Activated CD4-positive, alpha-beta memory T cell treated with anti-CD3 and anti-CD28 coated beads, Interleukin-2, amount 10 ng/mL, durations not matched to agents 7 days and 5 days (primary cell): Measurements from ENCODE around the gene RANBP3. TPM values are rescaled to one million over a fixed set of nuclear protein-coding genes. Genes with fewer than 3 reads are reported as not detected.

Source experiments
- CTCF ChIA-PET: fragments of 350-600 bp; sonication (Branson Sonifier 250); formaldehyde crosslinking; loops from one replicate; lab custom pipeline; 2021; ENCODE audit warnings: antibody characterized with exemption, inconsistent platforms; lab: Charles Lee
- POLR2A ChIA-PET: fragments of 350-600 bp; sonication (Branson Sonifier 250); formaldehyde crosslinking; loops from one replicate; lab custom pipeline; 2021; ENCODE audit warnings: antibody characterized with exemption; lab: Charles Lee
- DNase-seq: peaks from one replicate; pipeline ENCODE4 v3.0.0-alpha.2; 2020
- H3K27ac Mint-ChIP-seq: one replicate; pipeline ENCODE4 v1.8.0; 2021; ENCODE audit warnings: mild to moderate bottlenecking, mixed read lengths
- H3K27me3 Mint-ChIP-seq: one replicate; pipeline ENCODE4 v1.8.0; 2021; ENCODE audit warnings: mixed read lengths
- H3K36me3 Mint-ChIP-seq: one replicate; pipeline ENCODE4 v1.8.0; 2021; ENCODE audit warnings: low read depth, mixed read lengths
- H3K4me1 Mint-ChIP-seq: one replicate; pipeline ENCODE4 v1.8.0; 2021; ENCODE audit warnings: mixed read lengths
- H3K4me3 Mint-ChIP-seq: one replicate; pipeline ENCODE4 v1.8.0; 2021; ENCODE audit warnings: mild to moderate bottlenecking, mixed read lengths
- H3K9me3 Mint-ChIP-seq: one replicate; pipeline ENCODE4 v1.8.0; 2021; ENCODE audit warnings: mixed read lengths
- total RNA-seq, 2 experiments: library from RNA; stranded (reverse); gene quantifications; one replicate each; pipeline ENCODE4 v1.2.3, GENCODE V29; 2021

The RANBP3 gene
- total RNA-seq, 2 experiments from 2014 or later: 78.1 to 85.1 TPM

DNA sequence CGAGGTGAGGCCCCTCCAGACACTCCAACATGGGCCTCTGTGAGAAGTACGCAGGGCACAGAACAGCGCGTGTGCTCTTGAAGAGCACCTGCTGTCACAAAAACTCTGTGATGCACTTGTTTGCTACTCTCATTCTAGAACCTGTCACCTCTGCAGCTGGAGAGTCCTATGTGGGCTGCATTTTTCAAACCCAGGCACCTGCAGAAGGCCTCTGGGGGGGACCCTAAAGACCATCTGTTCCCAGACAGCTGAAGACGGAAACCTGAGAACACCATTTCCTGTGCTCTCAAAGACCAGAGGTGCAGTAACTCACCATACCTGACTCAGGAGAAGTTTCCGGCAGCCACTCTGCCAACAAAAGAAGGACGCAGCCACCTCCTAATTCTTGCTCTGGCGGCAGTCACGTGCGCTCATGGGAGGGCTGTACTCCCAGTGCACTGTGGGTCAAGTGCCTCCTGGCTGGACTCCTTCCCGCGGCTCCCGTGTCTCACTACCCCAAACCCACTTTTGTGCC is 28.1 kb downstream of the RANBP3 start:
- no peaks in the 10 kb centered on the region for H3K9me3 Mint-ChIP-seq
- ChIA-PET POLR2A (interaction anchor here (0.6 to 4.9 kb wide), 4 partner anchors 8 to 115 kb away, joined by 3 to 25 read pairs (median 4); partner anchors contain the start of gene RANBP3), CTCF (interaction anchor here (1.0 to 2.1 kb wide), 4 partner anchors 13 to 146 kb away, joined by 3 to 9 read pairs (median 4); partner anchors contain the start of gene RANBP3)
- H3K36me3 Mint-ChIP-seq: peaks cover 52% of the 10 kb centered on the region
- peak overlapping the region; percentile 91 for H3K27ac Mint-ChIP-seq
- H3K27me3 Mint-ChIP-seq: no peaks in the 10 kb centered on the region
- H3K4me3 Mint-ChIP-seq: peak overlapping the region; percentile 6
- H3K4me1 Mint-ChIP-seq: peaks cover 76% of the 10 kb centered on the region
- DNase-seq: peak; percentile 49

DNA sequence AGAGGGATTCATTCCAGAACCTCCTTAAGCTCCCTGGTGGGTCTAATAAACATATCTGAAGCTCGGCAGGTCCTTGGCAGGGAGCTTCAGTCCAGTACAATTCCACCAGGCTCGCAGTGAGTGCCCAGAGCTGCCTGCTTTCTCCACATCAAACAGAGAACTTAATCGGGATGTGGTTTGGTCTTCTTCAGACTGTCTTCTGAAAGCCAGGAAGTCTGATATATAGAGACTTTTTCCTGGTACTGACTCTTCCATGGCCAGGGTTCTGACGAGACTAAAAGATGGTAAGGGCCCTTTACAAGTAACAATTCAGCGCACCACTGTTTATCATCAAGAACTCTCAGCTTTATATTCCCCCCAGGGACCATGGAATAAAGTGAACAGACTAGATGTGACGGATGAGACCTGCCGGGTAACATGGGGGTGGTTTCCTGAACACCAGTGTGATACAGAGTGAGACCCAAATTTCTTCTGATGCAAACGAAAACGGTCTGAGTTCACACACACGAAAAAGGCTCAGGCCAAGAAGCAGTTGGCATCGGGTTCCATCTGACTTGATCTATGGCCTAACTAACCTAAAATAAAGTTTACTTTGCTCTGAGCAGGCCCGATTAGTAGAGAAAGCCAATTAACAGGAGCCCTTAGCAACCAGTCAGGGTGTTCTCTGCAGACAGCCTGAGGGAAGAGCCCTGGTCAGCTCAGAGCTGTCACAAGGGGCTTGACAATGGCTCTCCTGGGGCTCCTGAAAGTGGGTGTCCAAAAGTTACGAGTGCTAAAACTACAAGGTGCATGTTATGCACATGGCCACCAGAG is 29.0 kb downstream of the RANBP3 start:
- no peaks in the 10 kb centered on the region for H3K9me3 Mint-ChIP-seq
- ChIA-PET CTCF (interaction anchor here (1.0 to 2.1 kb wide), 4 partner anchors 13 to 145 kb away, joined by 3 to 9 read pairs (median 4); partner anchors contain the start of gene RANBP3), POLR2A (interaction anchor here (0.6 to 2.2 kb wide), 7 partner anchors 9 to 120 kb away, joined by 3 to 7 read pairs (median 3); partner anchors contain the start of genes NDUFA11 and RANBP3)

DNA sequence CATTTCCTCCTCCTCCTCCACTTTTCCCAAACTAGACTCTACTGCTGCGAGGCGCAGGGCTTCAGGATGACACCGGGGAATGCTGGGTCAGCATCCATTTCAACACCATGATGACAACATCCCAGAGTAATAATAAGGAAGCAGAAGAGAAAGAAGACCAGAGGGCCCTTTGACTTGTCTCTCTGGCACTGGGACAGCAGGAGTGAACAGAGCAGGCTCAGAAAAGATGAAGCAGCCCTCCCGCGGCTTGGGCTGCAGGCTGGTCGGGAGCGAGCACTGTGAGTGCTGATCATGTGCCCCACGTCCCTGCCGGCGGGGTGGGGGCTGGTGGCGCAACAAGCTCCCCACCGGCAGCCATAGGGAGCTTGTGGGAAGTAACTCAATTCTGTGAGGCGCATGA is 30.5 kb downstream of the RANBP3 start:
- H3K9me3 Mint-ChIP-seq: no peaks in the 10 kb centered on the region
- H3K4me3 Mint-ChIP-seq: no peak overlapping the region
- no peaks in the 10 kb centered on the region for H3K27me3 Mint-ChIP-seq
- ChIA-PET POLR2A (interaction anchor here (2.2 kb wide), 1 partner anchor 44 kb away, joined by 7 read pairs; the partner anchor contains the start of gene NDUFA11), CTCF (interaction anchor here (0.7 to 2.1 kb wide), 3 partner anchors 11 to 40 kb away, joined by 3 to 9 read pairs (median 4); no protein-coding TSS in a partner anchor)
- DNase-seq: no peak
- H3K4me1 Mint-ChIP-seq: peaks cover 52% of the 10 kb centered on the region
- peak overlapping the region; percentile 91 for H3K27ac Mint-ChIP-seq
- H3K36me3 Mint-ChIP-seq: peaks cover 42% of the 10 kb centered on the region

More for the DNA sequence above, 29.0 kb downstream of the RANBP3 start:
- H3K27me3 Mint-ChIP-seq: no peaks in the 10 kb centered on the region
- H3K27ac Mint-ChIP-seq: peak overlapping the region; percentile 91
- H3K36me3 Mint-ChIP-seq: peaks cover 52% of the 10 kb centered on the region
- peaks cover 67% of the 10 kb centered on the region for H3K4me1 Mint-ChIP-seq
- H3K4me3 Mint-ChIP-seq: no peak overlapping the region
- no peak for DNase-seq

DNA sequence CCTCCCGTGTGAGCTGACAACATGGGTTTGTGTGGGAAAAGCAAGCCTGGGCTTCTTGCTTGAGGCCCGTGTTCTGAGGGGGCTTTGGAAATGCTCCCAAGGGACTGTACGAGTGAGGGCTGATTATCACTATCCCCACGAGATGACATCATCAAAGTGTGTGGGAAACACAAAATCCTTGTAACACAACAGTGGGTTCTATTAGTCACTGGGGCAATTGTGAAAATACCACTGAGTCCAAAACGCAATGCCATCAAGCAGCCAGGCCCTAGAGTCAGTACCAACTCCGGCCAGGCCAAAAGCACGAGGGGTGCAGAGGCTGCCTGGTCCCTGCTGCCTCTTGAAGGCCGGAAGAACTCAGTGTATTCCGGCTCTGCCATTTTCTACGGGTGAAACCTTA is 34.3 kb downstream of the RANBP3 start:
- H3K4me3 Mint-ChIP-seq: no peak overlapping the region
- H3K27me3 Mint-ChIP-seq: no peaks in the 10 kb centered on the region
- H3K9me3 Mint-ChIP-seq: no peaks in the 10 kb centered on the region
- H3K4me1 Mint-ChIP-seq: peaks cover 14% of the 10 kb centered on the region
- ChIA-PET POLR2A (no interaction called here), CTCF (no interaction called here)
- peaks cover 30% of the 10 kb centered on the region for H3K36me3 Mint-ChIP-seq
- no peak overlapping the region for H3K27ac Mint-ChIP-seq
- DNase-seq: no peak

DNA sequence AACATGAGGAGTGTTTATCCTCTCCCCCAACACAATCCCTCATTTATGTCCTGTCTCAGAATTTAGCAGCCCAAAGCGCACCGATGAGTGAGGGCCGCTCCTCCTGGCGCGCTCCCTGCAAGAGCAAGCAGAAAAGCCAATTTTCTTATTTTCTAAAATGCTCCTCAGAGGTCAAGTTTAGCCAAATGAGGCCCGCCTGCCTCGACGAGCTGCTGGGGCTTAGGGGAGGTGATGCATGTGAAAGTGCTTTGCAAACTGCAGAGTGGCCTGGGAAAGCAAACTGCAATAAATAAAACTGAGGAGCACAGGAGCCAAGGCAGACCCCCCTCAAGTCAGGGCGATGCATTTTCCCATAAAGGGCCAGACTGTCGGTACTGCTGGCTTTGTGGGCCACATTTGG is 34.9 kb downstream of the RANBP3 start:
- peaks cover 10% of the 10 kb centered on the region for H3K4me1 Mint-ChIP-seq
- no peak overlapping the region for H3K27ac Mint-ChIP-seq
- no peaks in the 10 kb centered on the region for H3K27me3 Mint-ChIP-seq
- H3K9me3 Mint-ChIP-seq: no peaks in the 10 kb centered on the region
- ChIA-PET CTCF (interaction anchor here (1.2 kb wide), 1 partner anchor 139 kb away, joined by 3 read pairs; no protein-coding TSS in a partner anchor), POLR2A (no interaction called here)
- DNase-seq: no peak
- no peak overlapping the region for H3K4me3 Mint-ChIP-seq
- H3K36me3 Mint-ChIP-seq: peaks cover 27% of the 10 kb centered on the region

DNA sequence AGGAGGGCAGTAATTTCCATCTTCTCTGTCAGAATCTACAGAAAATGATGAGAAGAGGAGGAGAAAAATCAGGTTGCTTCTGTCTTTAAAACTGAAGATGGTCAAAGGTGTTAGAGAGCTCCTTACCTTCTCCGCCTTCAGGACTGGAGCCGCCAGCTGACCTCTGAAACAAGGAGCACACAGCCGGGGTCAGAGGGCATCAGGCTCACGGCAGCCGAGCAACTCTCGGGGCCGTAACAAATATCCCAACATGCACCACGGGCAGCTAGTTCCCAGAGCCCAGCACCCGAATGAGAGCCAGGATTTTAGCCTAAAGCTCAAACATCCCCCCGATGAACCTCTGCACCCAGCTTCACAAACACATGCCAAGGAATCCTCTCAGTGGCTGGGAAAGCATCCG is 36.3 kb downstream of the RANBP3 start:
- Mint-ChIP-seq H3K9me3 (no peaks in the 10 kb centered on the region), H3K4me1 (peaks cover 2% of the 10 kb centered on the region), H3K36me3 (peaks cover 29% of the 10 kb centered on the region), H3K27me3 (no peaks in the 10 kb centered on the region), H3K4me3 (no peak overlapping the region), H3K27ac (no peak overlapping the region)
- ChIA-PET POLR2A (no interaction called here), CTCF (no interaction called here)
- no peak for DNase-seq

DNA sequence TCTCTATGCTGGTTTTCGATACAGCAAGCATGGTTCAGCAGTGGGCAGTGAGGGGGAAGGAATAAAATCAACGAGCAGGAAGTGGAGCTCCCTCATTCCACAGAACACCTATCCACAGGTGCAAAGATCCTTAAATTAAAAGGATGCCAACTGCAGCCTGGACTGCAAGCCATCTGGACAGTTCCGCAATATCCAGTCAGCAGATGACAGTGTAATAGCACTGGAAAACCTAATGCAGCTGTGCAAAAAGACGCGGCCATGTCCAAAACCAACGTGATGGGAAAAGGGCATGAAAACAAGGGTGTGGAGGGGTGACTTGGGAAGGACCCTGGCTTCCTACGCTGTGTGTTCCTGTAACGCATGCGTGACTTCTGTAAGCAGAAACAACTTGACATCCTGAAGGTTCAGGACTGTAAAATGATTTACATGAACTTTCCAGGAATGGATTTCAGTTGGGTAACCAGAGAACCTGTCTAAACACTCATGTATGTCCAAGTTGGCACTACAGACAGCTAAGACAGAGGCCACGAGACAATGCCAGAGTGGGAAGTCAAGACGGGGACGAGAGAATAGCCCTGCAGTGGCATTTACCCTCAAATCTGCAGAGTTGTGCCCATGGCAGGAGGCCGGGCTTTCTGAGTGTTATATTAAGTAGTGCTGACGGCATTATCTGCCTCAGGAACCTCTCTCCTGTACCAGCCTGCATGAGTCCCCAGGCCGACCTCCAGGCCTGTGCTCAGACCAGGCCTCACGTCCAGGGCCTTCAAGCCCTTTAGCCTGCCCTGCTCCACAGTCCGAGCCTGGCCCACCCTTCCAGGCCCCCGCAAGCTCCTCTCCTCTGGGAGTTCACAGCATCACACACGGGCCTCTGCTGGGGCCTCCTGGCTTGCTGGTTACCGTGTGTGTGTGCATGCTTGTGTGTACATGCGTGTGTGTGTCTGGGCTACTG is 37.4 kb downstream of the RANBP3 start:
- CTCF ChIA-PET: no interaction called here
- Mint-ChIP-seq H3K9me3 (no peaks in the 10 kb centered on the region), H3K36me3 (peaks cover 30% of the 10 kb centered on the region), H3K4me3 (no peak overlapping the region), H3K4me1 (peaks cover 2% of the 10 kb centered on the region), H3K27me3 (no peaks in the 10 kb centered on the region), H3K27ac (no peak overlapping the region)
- no peak for DNase-seq
- POLR2A ChIA-PET: no interaction called here

DNA sequence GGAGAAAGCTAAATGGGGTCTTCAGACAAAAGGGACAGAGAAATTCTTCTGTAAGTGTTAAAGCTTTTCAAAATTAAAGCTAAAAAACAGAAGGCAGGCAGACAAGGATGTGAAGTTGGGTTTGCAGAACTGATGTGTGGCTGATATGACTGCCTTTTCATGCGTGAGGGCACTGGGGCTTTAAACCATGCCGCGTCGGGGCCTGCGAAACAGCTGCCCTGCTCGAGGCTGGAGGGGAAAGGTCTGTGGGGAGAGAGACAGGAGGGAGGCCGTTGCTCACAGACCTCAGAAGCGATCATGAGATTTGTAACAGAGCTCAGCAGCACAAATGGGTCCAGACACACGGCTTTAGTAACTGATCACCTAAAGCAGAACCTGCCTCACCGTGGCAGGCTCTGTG is 40.4 kb downstream of the RANBP3 start:
- no peaks in the 10 kb centered on the region for H3K4me1 Mint-ChIP-seq
- POLR2A ChIA-PET: no interaction called here
- no peaks in the 10 kb centered on the region for H3K27me3 Mint-ChIP-seq
- H3K9me3 Mint-ChIP-seq: no peaks in the 10 kb centered on the region
- H3K27ac Mint-ChIP-seq: no peak overlapping the region
- no peak overlapping the region for H3K4me3 Mint-ChIP-seq
- no peak for DNase-seq
- H3K36me3 Mint-ChIP-seq: peaks cover 33% of the 10 kb centered on the region
- CTCF ChIA-PET: interaction anchor here (1.3 to 1.5 kb wide), 2 partner anchors 10 to 30 kb away, joined by 4 read pairs; no protein-coding TSS in a partner anchor

DNA sequence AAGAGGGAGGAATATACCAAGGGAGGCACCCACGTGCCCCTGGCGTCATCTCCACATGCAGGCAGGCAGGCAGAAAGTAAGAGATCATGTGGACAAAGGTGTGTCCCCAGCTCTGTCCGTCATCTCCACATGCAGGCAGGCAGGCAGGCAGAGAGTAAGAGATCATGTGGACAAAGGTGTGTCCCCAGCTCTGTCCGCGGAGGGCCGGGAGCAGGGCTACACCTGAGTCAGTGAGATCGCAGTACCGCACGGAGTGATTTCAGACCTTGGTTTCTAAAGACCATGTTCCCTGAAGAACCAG is 41.7 kb downstream of the RANBP3 start:
- Mint-ChIP-seq H3K4me3 (no peak overlapping the region), H3K27me3 (no peaks in the 10 kb centered on the region), H3K36me3 (peaks cover 31% of the 10 kb centered on the region), H3K4me1 (no peaks in the 10 kb centered on the region), H3K9me3 (no peaks in the 10 kb centered on the region), H3K27ac (no peak overlapping the region)
- CTCF ChIA-PET: interaction anchor here (1.0 to 1.3 kb wide), 2 partner anchors 11 to 32 kb away, joined by 3 to 4 read pairs; no protein-coding TSS in a partner anchor
- POLR2A ChIA-PET: no interaction called here
- no peak for DNase-seq

DNA sequence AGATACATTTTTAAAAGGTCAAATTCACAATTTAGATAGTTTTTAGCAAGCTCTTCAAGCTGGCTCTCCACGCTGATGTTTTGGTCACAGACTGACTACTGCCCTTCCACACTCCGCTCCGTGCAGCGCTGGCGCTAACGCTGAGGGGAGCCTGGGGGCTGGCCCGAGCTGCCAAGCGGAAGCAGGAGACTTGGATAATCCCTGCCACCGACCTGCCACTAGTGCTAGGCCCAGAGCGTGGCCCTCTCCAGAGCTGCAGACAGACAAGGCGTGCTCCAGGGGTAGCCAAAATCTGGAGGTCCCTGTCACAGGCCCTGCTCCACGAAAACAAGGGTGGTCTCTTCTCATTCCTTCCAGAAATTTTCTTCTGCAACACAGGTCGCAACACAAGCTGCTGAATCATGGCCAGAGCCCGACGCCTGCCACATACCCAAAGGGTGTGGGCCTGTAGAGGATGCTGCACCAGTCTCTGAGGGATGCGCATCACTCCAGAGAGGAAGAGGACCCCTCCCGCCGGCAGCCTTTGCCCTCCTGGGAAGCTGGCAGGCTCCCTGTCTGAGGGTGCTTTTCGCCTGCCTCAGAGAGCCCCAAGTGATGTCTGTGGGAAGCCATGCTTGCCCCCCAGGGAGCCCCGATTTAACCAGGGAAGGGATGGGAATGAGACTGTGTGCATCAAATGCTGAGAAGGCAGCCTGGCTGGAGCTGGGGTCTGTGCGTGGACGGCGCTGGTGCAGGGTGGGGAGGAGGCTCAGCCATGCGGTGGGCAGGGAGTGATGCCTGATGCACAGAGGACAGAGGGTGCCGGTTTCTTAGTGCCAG is 42.3 kb downstream of the RANBP3 start:
- Mint-ChIP-seq H3K36me3 (peaks cover 31% of the 10 kb centered on the region), H3K9me3 (no peaks in the 10 kb centered on the region), H3K4me3 (no peak overlapping the region), H3K4me1 (no peaks in the 10 kb centered on the region), H3K27ac (no peak overlapping the region), H3K27me3 (no peaks in the 10 kb centered on the region)
- POLR2A ChIA-PET: no interaction called here
- DNase-seq: no peak
- CTCF ChIA-PET: interaction anchor here (1.0 to 2.0 kb wide), 2 partner anchors 33 to 132 kb away, joined by 3 to 5 read pairs; no protein-coding TSS in a partner anchor

DNA sequence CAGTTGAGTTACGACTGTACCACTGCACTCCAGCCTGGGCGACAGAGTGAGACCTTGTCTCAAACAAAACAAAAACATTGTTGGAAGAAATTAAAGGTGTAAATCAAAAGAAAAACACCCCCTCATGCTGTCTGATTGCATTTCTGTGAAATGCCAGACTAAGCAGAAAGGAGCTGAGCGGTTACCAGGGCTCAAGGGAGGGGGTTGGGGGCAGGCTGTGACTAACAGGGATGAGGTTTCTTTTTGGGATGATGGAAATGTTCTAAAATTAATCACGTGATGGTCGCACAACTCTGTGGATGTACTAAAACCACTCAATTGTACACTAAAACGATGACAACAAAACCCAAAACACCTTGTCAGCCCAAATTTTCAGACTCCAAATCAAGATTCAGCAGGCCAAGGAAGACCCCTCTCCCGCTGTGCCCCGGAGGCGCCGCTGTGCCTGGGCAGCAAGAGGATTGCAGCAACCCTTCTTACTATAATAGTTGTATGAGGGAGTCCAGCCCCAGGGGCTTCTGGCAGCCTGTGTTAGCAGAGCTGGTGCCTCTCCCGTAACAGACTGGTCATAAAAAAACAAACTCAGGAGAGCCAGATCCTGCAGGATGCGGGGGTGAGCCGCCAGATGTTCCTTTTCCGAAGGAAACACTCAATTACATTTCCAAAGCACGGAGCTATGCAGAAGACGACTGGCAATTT is 43.0 kb downstream of the RANBP3 start:
- ChIA-PET POLR2A (no interaction called here), CTCF (interaction anchor here (2.0 kb wide), 1 partner anchor 131 kb away, joined by 5 read pairs; no protein-coding TSS in a partner anchor)
- H3K4me1 Mint-ChIP-seq: no peaks in the 10 kb centered on the region
- peaks cover 31% of the 10 kb centered on the region for H3K36me3 Mint-ChIP-seq
- no peak for DNase-seq
- no peaks in the 10 kb centered on the region for H3K9me3 Mint-ChIP-seq
- no peaks in the 10 kb centered on the region for H3K27me3 Mint-ChIP-seq
- no peak overlapping the region for H3K4me3 Mint-ChIP-seq
- H3K27ac Mint-ChIP-seq: no peak overlapping the region
